ENCODE measurements around the gene RAG2. TPM values are rescaled to one million over a fixed set of nuclear protein-coding genes. Genes with fewer than 3 reads are reported as not detected.

The RAG2 gene
- total RNA-seq (10 to 100 TPM in 1 of 5 donors, under 1 TPM in 1, not detected in 3; 0.37 to 17.9 TPM), polyA plus RNA-seq (not detected)
- long read RNA-seq, donor 1, partial matches to known transcripts: 0 of 1 reads
- long read RNA-seq, donor 1, other reads (novel, unspliced or antisense): 0 of 1 reads
- long read RNA-seq, donor 2: 0 reads
- long read RNA-seq, donor 3: 0 reads
- long read RNA-seq, donor 4: 0 reads
- long read RNA-seq, donor 5: 0 reads
- long read RNA-seq, donor 6: 0 reads
- long read RNA-seq, donor 7: 0 reads
- long read RNA-seq, donor 8: 0 reads
- long read RNA-seq, donor 9: 0 reads
- long read RNA-seq, donor 10: 0 reads

DNA sequence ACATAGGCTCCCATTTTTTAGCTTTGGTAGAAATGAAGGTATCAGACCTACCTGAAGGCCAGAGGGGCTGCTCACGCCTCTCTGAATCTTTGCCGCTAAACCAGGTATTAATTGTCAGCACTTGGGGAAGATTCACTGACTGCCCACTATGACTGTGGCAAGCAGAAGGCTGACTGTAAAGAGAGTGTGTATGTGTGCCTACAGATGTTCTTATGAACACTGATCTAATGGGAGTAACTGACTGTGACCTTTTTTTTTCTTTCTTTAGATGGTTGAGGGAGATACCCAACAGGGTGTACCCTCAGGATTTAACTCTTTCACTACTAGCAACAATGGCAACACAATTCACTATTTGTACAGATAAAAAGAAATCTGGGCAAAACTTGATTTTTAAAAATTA, at the start of gene RAG2:
RAG2 (minus strand) TSS at position 186 of the 400 bp plus-strand sequence. CDS start 4,068 bp downstream, outside the sequence.
- 80 to 95% (median 91%) methylated on average over 2 of the region's 2 CpGs for WGBS, 5 donors
- H3K4me1 ChIP-seq: peaks cover 4 to 20% (median 15%) of the 10 kb centered on the region in 4 donors
- no peak for DNase-seq
- H3K27me3 ChIP-seq: no peaks in the 10 kb centered on the region
- intact Hi-C loops (cut with DNase I; ENCODE audit: low total_unique reads): no loop called here
- no peaks in the 10 kb centered on the region for H3K36me3 ChIP-seq
- TF ChIP-seq POLR2AphosphoS5 (IDR thresholded peaks at IDR 0.05) (no peak), CTCF (IDR thresholded peaks at IDR 0.05) (no peak), EP300 (IDR thresholded peaks at IDR 0.05) (no peak), POLR2A (IDR thresholded peaks at IDR 0.05) (no peak)
- no peak within 1 kb of the TSS for H3K4me3 ChIP-seq
- no peak within 1 kb of the TSS for H3K27ac ChIP-seq
- H3K9me3 ChIP-seq: no peaks in the 10 kb centered on the region

GRCh38 chr11:36638556-36638955, 40.5 kb upstream of the RAG2 start:
- Histone ChIP-seq H3K27ac (no peak overlapping the region), H3K27me3 (no peaks in the 10 kb centered on the region), H3K4me1 (peaks cover 0 to 15% (median 14%) of the 10 kb centered on the region in 4 donors), H3K36me3 (peaks cover 0 to 3% (median 0%) of the 10 kb centered on the region in 4 donors), H3K4me3 (no peak overlapping the region), H3K9me3 (no peaks in the 10 kb centered on the region)
- TF ChIP-seq CTCF (IDR thresholded peaks at IDR 0.05): no peak
- peak in 1 of 3 donors; percentile 7 for TF ChIP-seq POLR2AphosphoS5 (IDR thresholded peaks at IDR 0.05)
- TF ChIP-seq POLR2A (IDR thresholded peaks at IDR 0.05): no peak
- no peak for TF ChIP-seq EP300 (IDR thresholded peaks at IDR 0.05)
- 15 to 44% (median 30%) methylated on average over 2 of the region's 2 CpGs for WGBS, 5 donors
- intact Hi-C loops (cut with DNase I; ENCODE audit: low total_unique reads): no loop called here
- DNase-seq: no peak

- intact Hi-C loops (cut with DNase I; ENCODE audit: low total_unique reads): no loop called here
- Histone ChIP-seq H3K27ac (peak overlapping the region in 1 of 5 donors; percentile 16), H3K9me3 (no peaks in the 10 kb centered on the region), H3K27me3 (no peaks in the 10 kb centered on the region), H3K4me1 (peaks cover 0 to 15% (median 14%) of the 10 kb centered on the region in 4 donors), H3K36me3 (peaks cover 0 to 3% (median 0%) of the 10 kb centered on the region in 4 donors), H3K4me3 (no peak overlapping the region)
- DNase-seq: no peak
- WGBS, 5 donors: 79 to 97% (median 92%) methylated on average over 4 of the region's 4 CpGs
- TF ChIP-seq EP300 (IDR thresholded peaks at IDR 0.05): no peak
- no peak for TF ChIP-seq CTCF (IDR thresholded peaks at IDR 0.05)
- no peak for TF ChIP-seq POLR2A (IDR thresholded peaks at IDR 0.05)
- no peak for TF ChIP-seq POLR2AphosphoS5 (IDR thresholded peaks at IDR 0.05)
These were observed 37.2 kb upstream of the RAG2 start for GRCh38 chr11:36635066-36635862.

DNA sequence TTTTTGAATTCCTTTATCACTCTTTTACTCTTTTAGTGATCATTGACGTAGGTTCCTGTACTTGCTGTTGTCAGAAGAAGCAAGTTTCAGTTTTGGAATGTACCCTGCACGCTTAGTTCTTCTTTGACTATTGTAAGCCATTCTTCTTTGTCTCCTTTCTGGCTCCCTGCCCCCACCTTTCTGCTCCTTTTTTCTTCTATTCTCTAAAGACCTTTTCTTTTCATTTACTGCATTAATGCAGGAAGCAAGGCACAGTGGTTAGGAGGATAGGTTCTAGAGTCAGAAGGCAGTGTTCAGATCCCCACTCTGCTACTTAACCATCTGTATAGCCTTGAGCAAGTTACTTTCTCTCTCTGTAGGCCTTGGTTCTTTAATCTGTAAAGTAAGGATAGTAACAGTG, 33.7 kb upstream of the RAG2 start:
- H3K9me3 ChIP-seq: no peaks in the 10 kb centered on the region
- intact Hi-C loops (cut with DNase I; ENCODE audit: low total_unique reads): no loop called here
- TF ChIP-seq EP300 (IDR thresholded peaks at IDR 0.05) (no peak), POLR2AphosphoS5 (IDR thresholded peaks at IDR 0.05) (no peak), CTCF (IDR thresholded peaks at IDR 0.05) (no peak), POLR2A (IDR thresholded peaks at IDR 0.05) (no peak)
- peaks cover 0 to 9% (median 3%) of the 10 kb centered on the region in 4 donors for H3K4me1 ChIP-seq
- WGBS, 5 donors: 70 to 92% (median 81%) methylated on average over 2 of the region's 2 CpGs
- peaks cover 0 to 3% (median 0%) of the 10 kb centered on the region in 4 donors for H3K36me3 ChIP-seq
- no peak overlapping the region for H3K4me3 ChIP-seq
- no peak for DNase-seq
- H3K27me3 ChIP-seq: no peaks in the 10 kb centered on the region
- H3K27ac ChIP-seq: no peak overlapping the region

Data from stomach (tissue), 19 donors.